Measurements from ENCODE around the gene FNDC4. TPM values are rescaled to one million over a fixed set of nuclear protein-coding genes. Genes with fewer than 3 reads are reported as not detected.

FNDC4 gene
- polyA plus RNA-seq, 4 donors = 0.81 to 5.8 (median 2.0) TPM; not detected in 1

DNA sequence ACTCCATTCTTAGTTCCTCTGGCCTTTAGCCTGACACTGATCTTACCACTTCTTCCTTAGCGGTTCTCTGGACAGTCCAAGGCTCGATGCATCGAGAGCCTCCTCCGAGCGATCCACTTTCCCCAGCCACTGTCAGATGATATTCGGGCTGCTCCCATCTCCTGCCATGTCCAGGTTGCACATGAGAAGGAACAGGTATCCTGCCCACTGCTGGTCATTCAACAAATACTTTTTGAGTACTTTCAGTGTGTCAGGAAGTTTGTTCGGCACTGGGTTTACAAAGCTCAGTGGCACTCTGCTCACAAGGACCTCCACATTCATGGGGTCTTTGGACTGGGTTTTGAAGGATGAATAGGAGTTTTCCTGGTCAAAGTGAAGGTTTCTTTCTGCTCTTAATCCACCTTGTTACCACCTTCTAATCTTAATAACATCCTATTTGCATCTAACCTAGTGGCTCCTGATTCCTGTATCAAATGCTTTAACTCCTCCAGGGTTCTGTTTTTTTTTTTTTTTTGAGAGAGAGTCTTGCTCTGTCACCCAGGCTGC lies 27.5 kb upstream of the FNDC4 start:
- DNase-seq = peak in 1 of 2 donors; percentile 10
- Histone ChIP-seq H3K27me3 (ENCODE audit: control insufficient read depth in 3 of 3, insufficient read depth in 3 of 3, low read length in 3 of 3) (no peaks in the 10 kb centered on the region), H3K4me1 (ENCODE audit: control insufficient read depth in 3 of 3, insufficient read depth in 2 of 3, low read depth in 1 of 3, low read length in 2 of 3) (no peaks in the 10 kb centered on the region), H3K9me3 (ENCODE audit: control insufficient read depth in 2 of 2, insufficient read depth in 1 of 2, low read depth in 1 of 2, low read length in 1 of 2) (no peaks in the 10 kb centered on the region), H3K36me3 (ENCODE audit: control insufficient read depth in 3 of 3, insufficient read depth in 2 of 3, low read depth in 1 of 3, low read length in 3 of 3) (no peaks in the 10 kb centered on the region), H3K4me3 (ENCODE audit: low read depth in 1 of 3, low read length in 3 of 3) (no peak overlapping the region), H3K27ac (ENCODE audit: low read depth in 1 of 3, low read length in 2 of 3) (no peak overlapping the region)
- WGBS, 3 donors = 86 to 89% (median 89%) methylated on average over 7 of the region's 7 CpGs
- FAIRE-seq = no peak

DNA sequence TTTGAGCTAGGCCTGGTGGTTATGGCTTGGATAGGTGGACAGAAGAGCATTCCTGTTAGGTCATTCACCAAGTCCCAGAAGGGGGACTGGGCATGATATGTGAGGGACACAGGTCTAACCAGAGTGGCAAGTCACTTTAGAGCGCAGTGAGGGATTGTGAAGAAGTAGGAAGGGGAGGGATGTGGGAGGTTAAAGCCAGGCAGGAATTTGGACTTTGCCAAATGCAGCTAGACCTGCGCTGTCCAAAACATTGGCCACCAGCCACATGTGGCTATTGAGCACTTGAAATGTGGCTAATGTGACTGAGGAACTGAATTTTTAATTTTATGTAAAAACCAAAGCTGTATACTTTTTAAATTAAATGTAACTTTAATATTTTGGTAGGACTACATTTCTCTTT lies 25.3 kb upstream of the FNDC4 start:
- 51 to 81% (median 55%) methylated on average over 2 of the region's 2 CpGs for WGBS, 3 donors
- no peak for FAIRE-seq
- no peaks in the 10 kb centered on the region for H3K9me3 ChIP-seq (ENCODE audit: control insufficient read depth in 2 of 2, insufficient read depth in 1 of 2, low read depth in 1 of 2, low read length in 1 of 2)
- no peak overlapping the region for H3K4me3 ChIP-seq (ENCODE audit: low read depth in 1 of 3, low read length in 3 of 3)
- no peaks in the 10 kb centered on the region for H3K4me1 ChIP-seq (ENCODE audit: control insufficient read depth in 3 of 3, insufficient read depth in 2 of 3, low read depth in 1 of 3, low read length in 2 of 3)
- no peak overlapping the region for H3K27ac ChIP-seq (ENCODE audit: low read depth in 1 of 3, low read length in 2 of 3)
- no peaks in the 10 kb centered on the region for H3K36me3 ChIP-seq (ENCODE audit: control insufficient read depth in 3 of 3, insufficient read depth in 2 of 3, low read depth in 1 of 3, low read length in 3 of 3)
- H3K27me3 ChIP-seq (ENCODE audit: control insufficient read depth in 3 of 3, insufficient read depth in 3 of 3, low read length in 3 of 3) = no peaks in the 10 kb centered on the region
- no peak for DNase-seq

DNA sequence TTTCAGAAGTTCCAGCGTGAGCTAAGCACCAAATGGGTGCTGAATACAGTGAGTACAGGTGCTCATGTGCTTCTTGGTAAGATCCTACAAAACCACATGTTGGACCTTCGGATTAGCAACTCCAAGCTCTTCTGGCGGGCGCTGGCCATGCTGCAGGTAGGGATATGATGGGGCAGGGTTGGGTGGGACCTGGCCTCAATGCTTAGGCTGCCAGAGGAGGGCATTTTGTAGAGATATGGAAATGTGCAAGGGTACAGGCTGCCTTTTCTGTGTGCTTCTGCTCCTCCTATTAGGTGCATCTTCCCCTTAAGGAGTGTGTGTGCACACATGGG lies 23.7 kb upstream of the FNDC4 start:
- Histone ChIP-seq H3K4me3 (ENCODE audit: low read depth in 1 of 3, low read length in 3 of 3) (no peak overlapping the region), H3K27me3 (ENCODE audit: control insufficient read depth in 3 of 3, insufficient read depth in 3 of 3, low read length in 3 of 3) (no peaks in the 10 kb centered on the region), H3K9me3 (ENCODE audit: control insufficient read depth in 2 of 2, insufficient read depth in 1 of 2, low read depth in 1 of 2, low read length in 1 of 2) (no peaks in the 10 kb centered on the region), H3K36me3 (ENCODE audit: control insufficient read depth in 3 of 3, insufficient read depth in 2 of 3, low read depth in 1 of 3, low read length in 3 of 3) (no peaks in the 10 kb centered on the region), H3K27ac (ENCODE audit: low read depth in 1 of 3, low read length in 2 of 3) (no peak overlapping the region), H3K4me1 (ENCODE audit: control insufficient read depth in 3 of 3, insufficient read depth in 2 of 3, low read depth in 1 of 3, low read length in 2 of 3) (no peaks in the 10 kb centered on the region)
- 86 to 88% (median 87%) methylated on average over 4 of the region's 4 CpGs for WGBS, 3 donors
- FAIRE-seq (no peak), DNase-seq (no peak)

DNA sequence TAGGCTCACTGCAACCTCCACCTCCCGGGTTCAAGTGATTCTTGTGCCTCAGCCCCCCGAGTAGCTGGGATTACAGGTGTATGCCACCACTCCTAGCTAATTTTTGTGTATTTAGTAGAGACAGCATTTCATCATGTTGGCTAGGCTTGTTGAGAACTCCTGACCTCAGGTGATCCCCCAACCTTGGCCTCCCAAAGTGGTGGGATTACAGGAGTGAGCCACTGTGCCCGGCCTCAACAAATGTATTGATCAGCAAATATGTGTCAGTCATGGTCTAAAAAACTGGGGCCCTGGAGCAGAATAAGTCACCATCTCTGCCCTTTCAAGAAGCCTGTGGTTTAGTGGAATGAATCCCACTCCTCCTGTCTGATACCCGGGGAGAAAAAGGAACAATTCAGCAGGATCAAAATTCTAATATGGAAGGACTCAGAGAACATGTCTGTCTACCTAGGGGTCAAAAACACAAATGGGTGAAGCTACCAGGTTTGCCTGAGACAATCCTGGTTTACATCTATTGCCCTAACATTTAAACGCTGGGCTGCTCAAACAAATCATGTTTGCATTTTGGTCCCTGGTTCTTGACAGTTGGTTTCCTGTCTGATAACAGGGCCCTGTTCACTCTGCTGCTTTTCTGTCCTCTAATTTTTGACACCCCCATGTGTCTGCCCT lies 23.2 kb upstream of the FNDC4 start:
- DNase-seq (no peak), FAIRE-seq (no peak)
- WGBS, 3 donors = 72 to 75% (median 73%) methylated on average over 5 of the region's 5 CpGs
- Histone ChIP-seq H3K4me3 (ENCODE audit: low read depth in 1 of 3, low read length in 3 of 3) (no peak overlapping the region), H3K27me3 (ENCODE audit: control insufficient read depth in 3 of 3, insufficient read depth in 3 of 3, low read length in 3 of 3) (no peaks in the 10 kb centered on the region), H3K4me1 (ENCODE audit: control insufficient read depth in 3 of 3, insufficient read depth in 2 of 3, low read depth in 1 of 3, low read length in 2 of 3) (no peaks in the 10 kb centered on the region), H3K27ac (ENCODE audit: low read depth in 1 of 3, low read length in 2 of 3) (no peak overlapping the region), H3K9me3 (ENCODE audit: control insufficient read depth in 2 of 2, insufficient read depth in 1 of 2, low read depth in 1 of 2, low read length in 1 of 2) (no peaks in the 10 kb centered on the region), H3K36me3 (ENCODE audit: control insufficient read depth in 3 of 3, insufficient read depth in 2 of 3, low read depth in 1 of 3, low read length in 3 of 3) (no peaks in the 10 kb centered on the region)

DNA sequence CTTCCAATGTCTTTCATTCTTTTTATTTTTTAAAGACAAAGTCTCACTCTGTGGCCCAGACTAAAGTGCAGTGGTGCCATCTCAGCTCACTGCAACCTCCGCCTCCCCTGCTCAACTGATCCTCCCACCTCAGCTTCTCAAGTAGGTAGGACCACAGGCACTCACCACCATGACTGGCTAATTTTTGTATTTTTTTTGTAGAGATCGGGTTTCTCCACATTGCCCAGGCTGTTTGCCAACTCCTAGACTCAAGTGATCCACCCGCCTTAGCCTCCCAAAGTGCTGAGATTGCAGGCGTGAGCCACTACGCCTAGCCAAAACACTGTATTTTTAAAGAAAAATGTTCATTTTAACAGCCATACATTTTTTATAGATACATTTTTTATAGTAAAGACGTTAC lies 14.3 kb upstream of the FNDC4 start:
- 58 to 73% (median 61%) methylated on average over 6 of the region's 6 CpGs for whole genome bisulfite sequencing, 3 donors
- DNase-seq (no peak), FAIRE-seq (no peak)
- Histone ChIP-seq H3K4me3 (ENCODE audit: low read depth in 1 of 3, low read length in 3 of 3) (no peak overlapping the region), H3K4me1 (ENCODE audit: control insufficient read depth in 3 of 3, insufficient read depth in 2 of 3, low read depth in 1 of 3, low read length in 2 of 3) (no peaks in the 10 kb centered on the region), H3K9me3 (ENCODE audit: control insufficient read depth in 2 of 2, insufficient read depth in 1 of 2, low read depth in 1 of 2, low read length in 1 of 2) (no peaks in the 10 kb centered on the region), H3K27me3 (ENCODE audit: control insufficient read depth in 3 of 3, insufficient read depth in 3 of 3, low read length in 3 of 3) (peaks cover 0 to 8% (median 0%) of the 10 kb centered on the region in 3 donors), H3K27ac (ENCODE audit: low read depth in 1 of 3, low read length in 2 of 3) (no peak overlapping the region), H3K36me3 (ENCODE audit: control insufficient read depth in 3 of 3, insufficient read depth in 2 of 3, low read depth in 1 of 3, low read length in 3 of 3) (no peaks in the 10 kb centered on the region)

DNA sequence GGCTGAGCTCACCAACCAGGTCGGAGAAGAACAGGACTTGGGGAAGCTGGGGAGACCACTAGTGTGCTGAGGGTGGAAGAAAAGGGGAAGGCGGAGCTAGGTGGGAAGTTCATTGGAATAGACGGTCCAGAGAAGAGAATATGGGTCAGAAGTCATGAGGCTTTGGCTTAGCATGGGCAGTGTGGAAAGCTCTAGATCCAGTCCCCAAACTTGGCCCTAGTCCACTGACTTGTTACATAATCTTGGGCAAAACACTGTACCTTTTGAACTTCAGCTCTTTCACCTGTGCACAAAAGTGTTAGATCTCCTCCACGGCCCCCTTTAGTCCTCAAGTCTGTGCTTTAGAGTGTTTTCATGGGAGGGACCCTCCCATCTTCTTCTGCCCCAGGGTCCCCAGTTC lies 12.3 kb upstream of the FNDC4 start:
- WGBS, 3 donors = 56 to 63% (median 63%) methylated on average over 4 of the region's 4 CpGs
- peaks cover 0 to 6% (median 0%) of the 10 kb centered on the region in 3 donors for H3K27me3 ChIP-seq (ENCODE audit: control insufficient read depth in 3 of 3, insufficient read depth in 3 of 3, low read length in 3 of 3)
- no peaks in the 10 kb centered on the region for H3K36me3 ChIP-seq (ENCODE audit: control insufficient read depth in 3 of 3, insufficient read depth in 2 of 3, low read depth in 1 of 3, low read length in 3 of 3)
- H3K9me3 ChIP-seq (ENCODE audit: control insufficient read depth in 2 of 2, insufficient read depth in 1 of 2, low read depth in 1 of 2, low read length in 1 of 2) = no peaks in the 10 kb centered on the region
- FAIRE-seq (no peak), DNase-seq (no peak)
- H3K4me1 ChIP-seq (ENCODE audit: control insufficient read depth in 3 of 3, insufficient read depth in 2 of 3, low read depth in 1 of 3, low read length in 2 of 3) = no peaks in the 10 kb centered on the region
- H3K4me3 ChIP-seq (ENCODE audit: low read depth in 1 of 3, low read length in 3 of 3) = no peak overlapping the region
- H3K27ac ChIP-seq (ENCODE audit: low read depth in 1 of 3, low read length in 2 of 3) = no peak overlapping the region

DNA sequence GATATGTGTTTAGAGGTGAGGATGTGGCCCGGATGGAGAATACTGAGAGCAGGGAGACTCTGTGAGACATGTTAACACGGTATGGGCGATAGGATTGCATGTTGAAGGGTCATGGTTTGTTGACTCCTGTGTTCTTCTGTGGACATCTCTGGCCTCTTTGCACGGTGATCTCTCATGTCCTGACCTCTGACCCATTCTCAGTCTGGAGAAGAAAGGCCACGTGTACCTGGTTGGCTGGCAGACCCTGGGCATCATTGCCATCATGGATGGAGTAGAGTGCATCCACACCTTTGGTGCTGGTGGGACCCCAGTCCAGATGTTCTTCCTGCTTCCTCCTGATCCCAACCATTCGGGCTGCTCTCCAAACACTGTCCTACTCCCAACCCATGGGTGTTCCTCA lies 11.6 kb upstream of the FNDC4 start:
- Histone ChIP-seq H3K27me3 (ENCODE audit: control insufficient read depth in 3 of 3, insufficient read depth in 3 of 3, low read length in 3 of 3) (peaks cover 0 to 6% (median 0%) of the 10 kb centered on the region in 3 donors), H3K36me3 (ENCODE audit: control insufficient read depth in 3 of 3, insufficient read depth in 2 of 3, low read depth in 1 of 3, low read length in 3 of 3) (no peaks in the 10 kb centered on the region), H3K27ac (ENCODE audit: low read depth in 1 of 3, low read length in 2 of 3) (no peak overlapping the region), H3K4me3 (ENCODE audit: low read depth in 1 of 3, low read length in 3 of 3) (no peak overlapping the region), H3K4me1 (ENCODE audit: control insufficient read depth in 3 of 3, insufficient read depth in 2 of 3, low read depth in 1 of 3, low read length in 2 of 3) (no peaks in the 10 kb centered on the region), H3K9me3 (ENCODE audit: control insufficient read depth in 2 of 2, insufficient read depth in 1 of 2, low read depth in 1 of 2, low read length in 1 of 2) (no peaks in the 10 kb centered on the region)
- FAIRE-seq = no peak
- no peak for DNase-seq
- 82 to 87% (median 84%) methylated on average over 6 of the region's 6 CpGs for WGBS, 3 donors

DNA sequence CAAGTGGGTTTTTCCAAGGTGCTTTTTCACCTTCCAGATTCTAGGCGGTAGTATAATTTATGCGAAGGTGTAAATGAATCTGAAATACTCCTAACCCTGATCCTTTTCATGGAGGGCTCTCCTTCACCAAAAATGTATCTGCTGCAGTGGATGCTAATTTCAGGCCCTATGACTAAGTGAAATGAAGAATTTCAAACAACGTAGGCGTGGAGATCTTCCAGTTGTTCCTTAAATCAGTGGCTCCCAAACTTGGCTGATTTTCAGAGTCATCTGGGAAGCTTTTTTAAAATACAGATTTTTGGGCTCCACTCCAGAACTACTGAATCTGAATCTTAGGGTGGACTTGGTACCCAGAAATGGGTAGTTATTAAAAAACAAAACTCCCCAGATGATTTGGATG lies 7.1 kb upstream of the FNDC4 start:
- FAIRE-seq = no peak

DNA sequence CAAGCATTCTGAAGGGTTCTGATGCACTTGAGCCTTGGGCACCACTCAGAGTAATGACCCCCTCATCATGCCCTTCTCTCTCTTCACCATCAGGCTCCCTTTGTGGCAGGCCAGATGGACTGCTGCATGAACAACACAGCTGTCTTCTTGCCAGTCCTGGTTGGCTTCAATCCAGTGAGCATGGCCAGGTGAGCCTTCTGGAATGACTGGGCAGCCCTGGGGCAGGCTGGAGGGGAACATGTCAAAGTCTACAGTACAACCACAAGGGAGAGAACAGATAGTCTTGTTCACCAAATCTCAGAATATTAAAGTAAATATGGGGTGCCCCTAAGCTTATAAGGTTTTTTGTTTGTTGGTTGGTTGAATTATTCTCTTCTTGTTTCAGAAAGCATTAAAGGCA lies 6.0 kb upstream of the FNDC4 start:
- Histone ChIP-seq H3K36me3 (ENCODE audit: control insufficient read depth in 3 of 3, insufficient read depth in 2 of 3, low read depth in 1 of 3, low read length in 3 of 3) (no peaks in the 10 kb centered on the region), H3K4me3 (ENCODE audit: low read depth in 1 of 3, low read length in 3 of 3) (no peak overlapping the region), H3K4me1 (ENCODE audit: control insufficient read depth in 3 of 3, insufficient read depth in 2 of 3, low read depth in 1 of 3, low read length in 2 of 3) (peaks cover 0 to 13% (median 0%) of the 10 kb centered on the region in 3 donors), H3K27ac (ENCODE audit: low read depth in 1 of 3, low read length in 2 of 3) (no peak overlapping the region), H3K9me3 (ENCODE audit: control insufficient read depth in 2 of 2, insufficient read depth in 1 of 2, low read depth in 1 of 2, low read length in 1 of 2) (no peaks in the 10 kb centered on the region), H3K27me3 (ENCODE audit: control insufficient read depth in 3 of 3, insufficient read depth in 3 of 3, low read length in 3 of 3) (peaks cover 0 to 14% (median 0%) of the 10 kb centered on the region in 3 donors)
- FAIRE-seq = no peak
- peak in 1 of 2 donors; percentile 20 for DNase-seq

More for the DNA sequence above, 7.1 kb upstream of the FNDC4 start:
- H3K9me3 ChIP-seq (ENCODE audit: control insufficient read depth in 2 of 2, insufficient read depth in 1 of 2, low read depth in 1 of 2, low read length in 1 of 2) = no peaks in the 10 kb centered on the region
- H3K27ac ChIP-seq (ENCODE audit: low read depth in 1 of 3, low read length in 2 of 3) = no peak overlapping the region
- H3K27me3 ChIP-seq (ENCODE audit: control insufficient read depth in 3 of 3, insufficient read depth in 3 of 3, low read length in 3 of 3) = peaks cover 0 to 10% (median 0%) of the 10 kb centered on the region in 3 donors
- 83 to 94% (median 93%) methylated on average over 4 of the region's 4 CpGs for WGBS, 3 donors
- no peak overlapping the region for H3K4me3 ChIP-seq (ENCODE audit: low read depth in 1 of 3, low read length in 3 of 3)
- peaks cover 0 to 2% (median 0%) of the 10 kb centered on the region in 3 donors for H3K4me1 ChIP-seq (ENCODE audit: control insufficient read depth in 3 of 3, insufficient read depth in 2 of 3, low read depth in 1 of 3, low read length in 2 of 3)
- H3K36me3 ChIP-seq (ENCODE audit: control insufficient read depth in 3 of 3, insufficient read depth in 2 of 3, low read depth in 1 of 3, low read length in 3 of 3) = no peaks in the 10 kb centered on the region
- no peak for DNase-seq
